Glomerular endothelial cell (primary cell): ENCODE measurements around the gene ERG28. TPM values are rescaled to one million over a fixed set of nuclear protein-coding genes. Genes with fewer than 3 reads are reported as not detected.
"Not testable (repeated sequence)": the region's sequence is repeated elsewhere in the genome, so short reads cannot be mapped to it uniquely, and the experiment has no call there.

Source experiments
- DNase-seq: peaks from one replicate; pipeline ENCODE4 v3.0.0-alpha.2; 2011; ENCODE audit warnings: low read depth, low spot score; ENCODE audit errors: extremely low read depth
- total RNA-seq: library from RNA; depleted of rRNA; stranded (reverse); fragments of >200 nt; gene quantifications from 2 replicates; pipeline ENCODE4 v1.2.3, GENCODE V29; 2015

The ERG28 gene
- total RNA-seq, 1 donor from 2014 or later: 13.7 TPM

DNA sequence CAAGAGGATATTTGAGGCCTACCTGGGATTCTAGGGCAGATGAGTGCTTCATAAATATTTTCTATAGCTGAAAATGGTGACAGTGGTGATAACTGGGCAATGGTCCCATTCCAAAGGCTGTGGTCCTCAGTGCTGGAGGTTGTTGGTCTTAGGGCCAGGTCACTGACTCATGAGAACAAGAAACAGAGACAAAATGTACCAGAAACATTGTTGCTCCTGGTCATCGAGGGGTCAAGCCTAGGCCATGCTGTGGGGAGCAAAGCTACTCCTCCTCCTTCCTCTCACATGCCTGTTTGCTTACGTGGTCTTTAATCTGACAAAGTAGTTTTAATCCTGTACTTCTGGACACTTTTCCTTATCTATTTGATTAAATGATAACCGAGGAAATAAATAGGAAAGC is 33.8 kb downstream of the ERG28 start:
- DNase-seq: no peak

DNA sequence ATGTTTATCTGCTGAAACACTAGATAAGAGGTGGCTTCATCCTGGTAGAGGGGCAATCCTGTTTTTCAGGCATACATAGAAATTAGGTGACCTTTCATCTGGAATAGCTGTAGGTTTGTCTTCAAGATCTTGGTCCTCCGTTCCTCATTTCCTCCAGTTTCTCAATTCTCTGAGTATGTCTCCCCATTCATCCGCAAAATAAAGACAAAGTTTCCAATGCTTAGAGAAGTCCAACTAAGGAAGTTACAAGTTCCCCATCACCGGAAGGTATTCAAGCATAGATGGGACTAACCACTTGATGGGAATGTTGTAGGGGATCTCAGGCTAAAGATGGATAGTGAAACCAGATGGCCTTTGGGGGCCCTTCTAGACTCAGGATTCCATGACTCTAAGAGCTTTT is 34.3 kb downstream of the ERG28 start:
- DNase-seq: no peak

DNA sequence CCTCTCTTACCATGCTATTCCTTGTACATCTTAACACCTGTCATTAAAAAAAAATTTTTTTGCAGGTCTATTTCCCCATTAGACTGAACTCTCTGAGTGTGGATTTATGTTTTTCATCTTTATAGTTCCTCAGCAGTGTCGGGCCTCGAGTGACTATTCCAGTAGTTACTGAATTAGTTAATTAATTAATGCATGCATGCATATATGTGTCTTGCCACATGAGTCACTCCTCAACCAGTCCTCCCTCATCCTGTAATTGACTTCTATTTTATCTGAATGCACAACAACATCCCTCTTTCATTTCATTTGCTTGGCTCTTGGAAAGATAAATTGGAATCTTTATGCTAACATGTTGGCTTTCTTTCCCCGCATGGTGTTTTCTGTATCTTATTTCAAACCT is 35.6 kb downstream of the ERG28 start:
- no peak for DNase-seq

DNA sequence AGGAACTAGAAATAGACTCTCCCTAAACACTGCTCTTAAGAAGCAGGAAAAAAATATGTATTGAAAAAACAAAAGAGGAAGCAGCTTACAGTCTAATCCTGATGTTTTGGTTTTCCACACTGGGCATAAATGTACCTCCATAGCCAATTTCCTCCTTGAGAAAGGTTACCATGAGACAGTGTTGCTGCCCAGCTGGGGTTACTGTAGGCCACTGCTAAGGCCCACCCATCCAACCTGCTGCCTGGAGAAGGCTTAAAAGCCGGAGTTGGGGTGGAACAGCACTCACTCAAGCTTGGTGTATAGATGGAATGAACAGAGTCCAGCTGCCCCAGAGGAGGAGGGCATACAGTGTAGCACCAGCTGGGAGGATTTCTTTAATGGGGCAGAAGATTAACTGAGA is 41.1 kb downstream of the ERG28 start:
- no peak for DNase-seq

DNA sequence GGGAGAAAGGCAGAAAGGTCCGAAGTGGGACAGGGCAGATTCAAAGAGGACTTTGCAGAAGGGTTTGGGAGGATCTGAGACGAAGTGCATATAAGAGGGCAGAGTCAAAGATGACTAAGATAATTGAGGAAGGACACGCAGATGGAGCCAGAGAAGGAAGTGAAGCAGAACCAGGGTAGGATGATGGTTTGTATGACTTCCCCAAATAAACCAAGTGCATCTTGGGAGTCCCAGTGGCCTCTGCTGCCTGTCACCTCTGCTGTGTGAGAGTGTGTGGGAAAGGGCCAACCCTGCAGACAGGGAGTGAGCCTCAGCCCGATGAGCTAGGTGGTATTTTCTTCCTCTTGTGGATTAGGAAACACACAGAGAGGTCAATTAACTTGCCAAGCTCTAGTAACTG is 45.5 kb downstream of the ERG28 start:
- DNase-seq: no peak

DNA sequence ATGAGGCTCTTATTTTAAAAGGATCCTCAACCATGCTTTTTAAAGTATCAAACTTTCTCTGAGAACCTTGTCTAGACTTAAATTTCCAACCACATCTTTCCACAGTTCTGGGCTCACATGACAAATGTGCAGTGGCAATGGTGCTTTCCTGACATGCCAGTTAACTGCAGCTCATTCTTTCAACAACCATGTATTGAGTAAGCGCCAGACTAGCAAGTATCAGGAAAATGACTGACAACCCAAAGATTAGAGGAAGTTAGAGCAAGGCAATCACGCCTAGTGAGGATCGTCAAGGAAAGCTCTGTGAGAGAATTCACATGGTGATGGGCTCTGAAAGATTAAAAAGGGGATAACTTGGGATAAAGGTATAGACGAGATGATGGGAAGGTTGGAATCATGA is 46.5 kb downstream of the ERG28 start:
- no peak for DNase-seq

DNA sequence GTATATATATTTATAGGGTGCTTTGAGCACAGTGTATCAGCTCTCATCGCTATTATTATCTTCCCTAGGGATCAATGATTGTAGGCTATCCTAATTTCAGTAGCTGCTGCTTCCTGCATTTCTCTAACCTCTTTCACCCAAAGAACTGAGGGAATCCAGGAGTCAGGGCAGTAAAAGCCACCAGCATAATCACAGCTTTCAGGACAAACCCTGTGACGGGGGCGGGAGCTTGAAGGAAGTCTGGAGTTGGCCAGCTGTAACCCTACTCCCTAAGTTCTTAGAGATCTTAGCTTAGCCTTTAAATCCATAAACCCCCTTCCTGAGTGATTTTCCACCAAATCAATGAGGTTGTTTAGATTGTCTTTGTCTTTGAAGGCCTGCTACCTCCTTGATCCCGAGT is 48.5 kb downstream of the ERG28 start:
- no peak for DNase-seq

DNA sequence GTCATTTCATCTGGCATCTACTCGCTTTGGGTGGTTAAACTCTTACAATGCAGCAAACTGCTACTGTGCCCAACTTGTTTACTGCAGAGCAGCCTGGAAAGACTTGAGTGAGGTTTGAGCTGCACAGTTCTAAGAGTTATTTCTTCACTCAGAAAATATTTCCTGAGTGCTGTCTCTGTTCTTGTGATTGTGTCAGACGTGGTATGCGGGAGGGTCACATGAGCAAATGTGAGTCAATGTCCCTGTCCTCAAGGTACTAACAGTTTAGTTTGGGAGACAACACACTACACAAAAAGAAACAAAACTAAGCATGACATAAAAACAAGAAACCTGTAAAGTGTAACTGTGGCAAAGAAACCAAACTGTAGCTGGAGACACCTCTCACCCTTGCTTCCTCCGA is 49.8 kb downstream of the ERG28 start:
- no peak for DNase-seq

DNA sequence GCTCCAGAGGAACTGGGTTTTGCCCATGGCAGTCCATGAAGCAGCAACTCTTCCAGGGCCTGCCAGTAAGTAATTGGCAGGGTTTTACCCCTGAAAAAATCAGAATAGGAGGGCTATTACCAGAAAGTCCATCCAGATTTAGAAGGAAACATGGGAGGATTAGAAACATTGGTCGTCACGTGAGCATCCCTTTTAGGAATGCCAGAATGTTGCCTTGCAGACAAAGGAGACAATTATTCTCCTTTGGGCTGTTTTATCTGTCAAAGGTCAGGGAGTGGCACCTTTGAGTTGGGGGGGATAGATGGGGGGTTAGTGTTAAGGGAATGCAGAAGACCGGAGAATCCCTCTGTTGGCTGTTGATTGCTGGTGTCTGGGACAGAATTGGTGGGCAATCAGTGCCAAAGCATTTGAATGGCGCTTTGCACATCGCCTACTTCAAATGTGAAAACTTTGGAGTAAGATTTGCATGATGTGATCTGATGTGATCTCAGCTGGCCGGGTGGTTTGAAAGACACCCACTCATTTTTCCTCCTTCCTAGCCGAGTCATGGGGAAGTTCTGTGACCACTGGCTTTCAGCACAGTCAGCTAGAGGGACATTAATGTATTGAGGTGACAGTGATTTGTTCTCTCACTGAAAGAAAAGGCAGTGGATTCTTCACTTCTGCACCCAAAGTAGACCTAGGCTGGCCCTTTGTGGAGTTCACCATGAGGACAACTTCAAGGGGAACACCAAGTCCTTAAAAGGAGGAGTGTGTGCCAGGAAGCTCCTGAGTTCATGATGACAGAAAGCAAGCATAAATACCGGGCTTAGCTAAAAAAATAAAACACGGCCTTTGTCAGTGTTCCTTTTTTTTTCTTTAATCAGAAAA is 50.8 kb downstream of the ERG28 start:
- no peak for DNase-seq

DNA sequence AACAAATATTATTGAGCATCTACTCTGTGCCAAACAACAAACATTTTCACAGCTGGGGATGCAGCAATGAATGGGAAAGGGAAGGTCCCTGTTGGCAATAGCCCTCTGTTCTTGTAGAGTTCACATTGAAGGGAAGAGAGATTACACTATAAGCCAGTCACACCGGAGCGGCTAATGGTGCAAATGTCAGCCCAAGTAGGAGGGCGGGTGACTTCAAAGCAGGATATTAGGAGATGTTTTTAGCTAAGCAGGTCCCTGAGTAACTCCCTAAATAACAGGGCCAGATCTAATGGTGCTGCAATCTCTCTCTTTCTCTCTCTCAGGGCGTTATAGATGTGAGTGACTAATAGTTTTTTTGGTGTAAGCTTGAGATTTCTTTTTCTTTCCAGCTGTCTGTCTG is 51.6 kb downstream of the ERG28 start:
- DNase-seq: no peak

DNA sequence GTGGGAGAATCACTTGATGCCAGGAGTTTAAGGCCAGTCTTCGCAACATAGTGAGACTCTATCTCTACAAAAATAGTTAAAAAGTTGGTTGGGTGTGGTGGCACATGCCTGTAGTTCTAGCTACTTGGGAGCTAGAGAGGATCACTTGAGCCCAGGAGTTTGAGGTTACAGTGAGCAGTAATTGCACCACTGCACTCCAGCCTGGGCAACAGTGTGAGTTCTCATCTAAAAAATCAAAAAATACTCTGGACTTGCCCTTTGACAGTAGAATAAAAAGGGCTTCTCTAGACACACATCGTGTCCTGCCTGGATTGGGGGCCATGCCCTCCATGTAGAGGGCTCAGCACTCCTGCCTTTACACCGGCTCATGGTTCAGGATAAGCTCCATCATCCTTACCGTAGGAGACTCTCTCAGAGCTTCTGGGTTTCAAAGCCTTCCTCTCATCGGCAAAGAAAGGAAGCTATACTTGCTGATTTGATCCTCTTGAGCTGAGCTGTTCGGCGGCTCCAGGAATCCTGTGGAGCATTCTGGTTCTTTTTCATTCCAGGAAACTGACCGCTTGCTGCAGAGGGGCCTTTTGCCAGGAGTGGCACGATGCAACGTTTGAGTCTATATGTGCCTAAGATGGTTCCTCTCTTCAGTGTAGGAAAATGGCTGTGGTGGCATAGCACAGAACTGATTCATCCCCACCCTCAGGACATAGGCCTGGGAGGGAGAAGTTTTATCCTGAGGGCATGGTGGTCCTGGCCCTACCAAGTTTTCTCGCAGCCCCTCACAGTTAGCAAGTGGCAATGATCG is 52.6 kb downstream of the ERG28 start:
- DNase-seq: no peak

DNA sequence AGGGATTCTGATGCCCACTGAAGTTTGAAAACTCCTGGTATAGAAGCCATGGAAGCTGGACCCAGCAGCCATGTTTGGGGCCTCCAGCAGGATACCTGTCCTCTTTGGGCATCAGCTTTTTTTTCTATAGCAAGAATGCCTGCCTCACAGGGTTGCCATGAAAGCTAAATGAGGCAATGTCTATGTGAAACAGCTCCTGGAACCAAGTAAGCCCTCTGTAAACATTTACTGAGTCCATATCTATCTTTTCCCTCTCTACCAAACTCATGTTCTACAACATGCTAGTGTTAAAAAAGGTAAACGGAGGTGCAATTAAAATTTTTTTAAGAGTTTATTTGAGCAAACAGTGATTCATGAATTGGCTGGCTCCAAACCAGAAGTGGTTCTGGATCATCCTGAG is 53.6 kb downstream of the ERG28 start:
- DNase-seq: no peak

DNA sequence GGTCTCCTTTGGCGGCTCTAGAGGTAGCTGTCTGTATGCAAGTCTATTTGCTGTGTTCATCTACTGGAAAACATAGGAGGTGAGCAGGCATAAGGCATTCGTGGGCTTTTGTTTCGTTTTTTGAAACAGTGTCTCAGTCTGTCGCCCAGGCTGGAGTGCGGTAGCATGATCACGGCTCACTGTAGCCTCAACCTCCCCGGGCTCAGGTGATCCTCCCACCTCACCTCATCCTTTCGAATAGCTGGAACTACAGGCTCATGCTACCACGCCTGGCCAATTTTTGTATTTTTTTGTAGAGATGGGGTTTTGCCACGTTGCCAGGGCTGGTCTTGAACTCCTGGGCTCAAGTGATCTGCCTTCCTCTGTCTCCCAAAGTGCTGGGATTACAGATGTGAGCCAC is 54.8 kb downstream of the ERG28 start:
- DNase-seq: no peak

DNA sequence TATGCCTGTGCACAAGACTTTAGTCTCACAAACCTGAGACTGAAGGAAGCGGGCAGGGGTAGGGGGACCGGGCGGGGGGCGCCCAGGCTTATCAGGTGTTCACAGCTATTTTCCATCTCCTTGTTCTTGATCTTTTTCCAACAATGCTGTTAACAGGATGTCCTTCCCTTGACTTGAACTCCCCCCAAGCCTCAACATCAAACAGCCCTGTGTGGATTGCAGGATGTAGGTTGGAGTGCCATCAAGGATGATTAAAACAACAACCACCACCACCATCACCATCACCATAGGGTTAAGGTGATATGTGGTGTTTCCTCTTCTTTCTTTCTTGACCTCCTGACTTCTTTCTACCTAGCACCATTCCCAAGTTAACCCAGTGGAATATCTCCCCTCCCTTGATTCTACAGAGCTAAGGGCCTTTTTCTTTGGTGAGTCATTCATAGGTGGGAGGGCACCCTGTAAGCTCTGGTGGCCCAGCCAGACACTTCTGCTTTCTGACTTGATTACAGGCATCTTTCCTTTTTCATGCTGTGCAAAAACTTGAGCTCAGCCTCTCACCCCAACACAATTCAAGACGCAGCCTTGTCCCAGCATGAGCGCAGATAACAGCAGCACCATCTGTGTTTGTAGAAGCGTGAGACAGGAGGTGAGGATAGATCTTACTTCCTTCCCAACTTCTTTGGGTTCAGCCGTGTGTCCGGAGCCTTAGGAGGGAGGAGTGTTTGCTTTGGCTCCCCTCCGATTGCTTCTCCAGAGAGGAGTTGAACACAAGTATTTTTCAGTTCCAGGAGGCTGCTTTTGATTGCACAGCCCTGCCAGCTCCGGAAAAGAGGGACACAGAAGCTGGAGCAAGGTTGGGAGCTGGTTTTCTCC is 55.5 kb downstream of the ERG28 start:
- DNase-seq: peak; percentile 39

DNA sequence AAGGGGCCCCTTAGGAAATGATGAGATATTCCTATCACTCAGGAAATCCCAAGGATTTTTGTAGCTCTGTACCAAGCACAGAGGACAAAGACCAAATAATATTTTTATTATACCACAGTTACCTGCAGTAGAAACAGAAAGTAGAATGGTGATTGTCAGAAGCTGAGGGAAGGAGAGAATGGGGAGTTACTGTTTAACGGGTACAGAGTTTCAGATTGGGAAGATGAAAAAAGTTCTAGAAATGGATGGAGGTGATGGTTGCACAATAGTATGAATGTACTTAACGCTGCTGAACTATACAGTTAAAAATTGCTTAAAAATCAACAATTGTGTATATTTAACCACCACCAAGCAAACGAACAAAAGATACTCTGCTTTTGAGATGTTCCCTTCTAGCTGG is 58.2 kb downstream of the ERG28 start:
- DNase-seq: no peak

DNA sequence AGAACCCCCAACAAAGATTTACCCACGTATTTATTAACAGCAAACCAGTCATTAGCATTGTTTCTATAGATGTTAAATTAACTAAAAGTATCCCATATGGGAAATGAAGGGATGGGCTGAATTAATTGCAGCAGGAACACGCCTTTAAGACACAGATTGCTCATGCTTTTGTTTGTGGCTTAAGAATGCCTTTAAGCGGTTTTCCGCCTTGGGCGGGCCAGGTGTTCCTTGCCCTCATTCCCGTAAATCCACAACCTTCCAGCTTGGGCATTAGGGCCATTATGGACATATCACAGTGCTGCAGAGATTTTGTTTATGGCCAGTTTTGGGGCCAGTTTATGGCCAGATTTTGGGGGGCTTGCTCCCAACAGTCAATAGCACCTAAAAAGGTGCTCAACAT is 59.6 kb downstream of the ERG28 start:
- DNase-seq: not testable (repeated sequence)

DNA sequence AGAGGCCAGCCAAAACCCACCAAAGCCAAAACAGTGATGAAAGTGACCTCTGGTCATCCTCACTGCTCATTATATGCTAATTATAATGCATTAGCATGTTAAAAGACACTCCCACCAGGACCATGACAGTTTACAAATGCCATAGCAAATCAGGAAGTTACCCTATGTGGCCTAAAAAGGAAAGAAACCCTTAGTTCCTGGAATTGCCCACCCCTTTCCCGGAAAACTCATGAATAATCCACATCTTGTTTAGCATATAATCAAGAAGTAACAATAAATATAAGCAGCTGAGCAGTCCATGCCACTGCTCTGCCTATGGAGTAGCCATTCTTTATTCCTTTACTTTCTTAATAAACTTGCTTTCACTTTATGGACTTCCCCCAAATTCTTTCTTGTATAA is 60.6 kb downstream of the ERG28 start:
- DNase-seq: not testable (repeated sequence)
